MM.1S (cell line): Measurements from ENCODE around the gene SGCD.

Source experiments
- DNase-seq: peaks from one replicate; pipeline ENCODE4 v3.0.0-alpha.2; 2015
- H2AFZ ChIP-seq: fragments of 300-600 bp; sonication (generic); 2 replicates; pipeline ENCODE4 v1.6.0; 2016; ENCODE audit warnings: antibody characterized with exemption, low read length
- H3F3A ChIP-seq: fragments of 300-600 bp; sonication (generic); 2 replicates; pipeline ENCODE4 v1.6.1; 2016; ENCODE audit warnings: mild to moderate bottlenecking, antibody characterized with exemption, low read length, moderate library complexity, mixed read lengths; ENCODE audit not compliant: insufficient read depth
- H3K27ac ChIP-seq: fragments of 300-600 bp; sonication (generic); 2 replicates; pipeline ENCODE4 v1.5.1; 2016; ENCODE audit warnings: mild to moderate bottlenecking, low read length
- H3K27me3 ChIP-seq: fragments of 300-600 bp; sonication (generic); replicated peaks from 2 replicates; pipeline ENCODE4 v1.6.0; 2016; ENCODE audit warnings: low read length; ENCODE audit not compliant: insufficient read depth
- H3K36me3 ChIP-seq: fragments of 300-600 bp; sonication (generic); replicated peaks from 2 replicates; pipeline ENCODE4 v1.6.1; 2016; ENCODE audit warnings: mild to moderate bottlenecking, low read length, mixed read lengths; ENCODE audit not compliant: insufficient read depth
- H3K4me1 ChIP-seq: fragments of 300-600 bp; sonication (generic); 2 replicates; pipeline ENCODE4 v1.6.1; 2016; ENCODE audit warnings: low read length, mixed read lengths
- H3K4me2 ChIP-seq: fragments of 300-600 bp; sonication (generic); 2 replicates; pipeline ENCODE4 v1.6.0; 2016; ENCODE audit warnings: low read depth, low read length
- H3K4me3 ChIP-seq: fragments of 300-600 bp; sonication (generic); 2 replicates; pipeline ENCODE4 v1.5.1; 2016; ENCODE audit warnings: low read length, mixed read lengths
- H3K79me2 ChIP-seq: fragments of 300-600 bp; sonication (generic); 2 replicates; pipeline ENCODE4 v1.6.1; 2016; ENCODE audit warnings: mixed run types, low read length, mixed read lengths
- H3K9ac ChIP-seq: fragments of 300-600 bp; sonication (generic); 2 replicates; pipeline ENCODE4 v1.6.1; 2016; ENCODE audit warnings: low read length, mixed read lengths
- H3K9me2 ChIP-seq: fragments of 300-600 bp; sonication (generic); replicated peaks from 2 replicates; pipeline ENCODE4 v1.6.1; 2016; ENCODE audit warnings: mild to moderate bottlenecking, low read length, mixed read lengths; ENCODE audit not compliant: insufficient read depth
- H3K9me3 ChIP-seq: fragments of 300-600 bp; sonication (generic); replicated peaks from 2 replicates; pipeline ENCODE4 v1.6.1; 2016; ENCODE audit warnings: mild to moderate bottlenecking, low read length, mixed read lengths; ENCODE audit not compliant: insufficient read depth
- H4K20me1 ChIP-seq: fragments of 300-600 bp; sonication (generic); 2 replicates; pipeline ENCODE4 v1.6.1; 2016; ENCODE audit warnings: mild to moderate bottlenecking, low read length, moderate library complexity, mixed read lengths; ENCODE audit not compliant: insufficient read depth
- CTCF ChIP-seq: fragments of 300-600 bp; sonication (generic); IDR thresholded peaks from 2 replicates; pipeline ENCODE4 v1.5.1; 2016; ENCODE audit warnings: antibody characterized with exemption, low read length, mixed read lengths
- EZH2 ChIP-seq: fragments of 300-600 bp; sonication (generic); optimal IDR thresholded peaks from 2 replicates; pipeline ENCODE3; 2017; ENCODE audit warnings: low read depth, mild to moderate bottlenecking, antibody characterized with exemption, low read length, mixed read lengths
- EZH2phosphoT487 ChIP-seq: fragments of 300-600 bp; sonication (generic); IDR thresholded peaks from 2 replicates; pipeline ENCODE4 v1.6.1; 2018; ENCODE audit warnings: antibody characterized with exemption, low read length

The SGCD gene

GRCh38 chr5:156432830-156433105 lies 105.8 kb downstream of the SGCD start:
- Histone ChIP-seq H3K4me2 (no peak overlapping the region), H3F3A (no peaks in the 10 kb centered on the region), H3K79me2 (no peaks in the 10 kb centered on the region), H3K9ac (no peak overlapping the region), H3K27ac (no peak overlapping the region), H3K9me3 (no peaks in the 10 kb centered on the region), H3K4me1 (no peaks in the 10 kb centered on the region), H4K20me1 (no peaks in the 10 kb centered on the region), H3K36me3 (no peaks in the 10 kb centered on the region), H2AFZ (no peak overlapping the region), H3K27me3 (no peaks in the 10 kb centered on the region), H3K9me2 (no peaks in the 10 kb centered on the region), H3K4me3 (no peak overlapping the region)
- no peak for DNase-seq
- no peak for TF ChIP-seq EZH2
- TF ChIP-seq EZH2phosphoT487: no peak
- no peak for TF ChIP-seq CTCF

GRCh38 chr5:156434471-156434870 lies 107.5 kb downstream of the SGCD start:
- no peak overlapping the region for H3K4me3 ChIP-seq
- H3K27ac ChIP-seq: no peak overlapping the region
- H4K20me1 ChIP-seq: no peaks in the 10 kb centered on the region
- no peaks in the 10 kb centered on the region for H3K4me1 ChIP-seq
- H3K36me3 ChIP-seq: no peaks in the 10 kb centered on the region
- H3K79me2 ChIP-seq: no peaks in the 10 kb centered on the region
- no peak overlapping the region for H3K9ac ChIP-seq
- H2AFZ ChIP-seq: no peak overlapping the region
- H3K9me3 ChIP-seq: no peaks in the 10 kb centered on the region
- no peaks in the 10 kb centered on the region for H3F3A ChIP-seq
- H3K27me3 ChIP-seq: no peaks in the 10 kb centered on the region
- TF ChIP-seq EZH2phosphoT487 (no peak), CTCF (no peak)
- no peaks in the 10 kb centered on the region for H3K9me2 ChIP-seq
- DNase-seq: no peak
- no peak overlapping the region for H3K4me2 ChIP-seq

GRCh38 chr5:156435101-156435500 lies 108.1 kb downstream of the SGCD start:
- Histone ChIP-seq H2AFZ (no peak overlapping the region), H3K79me2 (no peaks in the 10 kb centered on the region), H3F3A (no peaks in the 10 kb centered on the region), H4K20me1 (no peaks in the 10 kb centered on the region), H3K27me3 (no peaks in the 10 kb centered on the region), H3K4me1 (no peaks in the 10 kb centered on the region), H3K9me2 (no peaks in the 10 kb centered on the region), H3K9ac (no peak overlapping the region), H3K36me3 (no peaks in the 10 kb centered on the region), H3K9me3 (no peaks in the 10 kb centered on the region), H3K4me2 (no peak overlapping the region), H3K4me3 (no peak overlapping the region), H3K27ac (no peak overlapping the region)
- TF ChIP-seq EZH2 (no peak), CTCF (no peak)
- no peak for DNase-seq

GRCh38 chr5:156438076-156438475 lies 111.1 kb downstream of the SGCD start:
- H3K27ac ChIP-seq: no peak overlapping the region
- no peaks in the 10 kb centered on the region for H3F3A ChIP-seq
- no peaks in the 10 kb centered on the region for H3K9me2 ChIP-seq
- H3K9me3 ChIP-seq: no peaks in the 10 kb centered on the region
- DNase-seq: no peak
- no peaks in the 10 kb centered on the region for H4K20me1 ChIP-seq
- H3K4me2 ChIP-seq: no peak overlapping the region
- H3K36me3 ChIP-seq: no peaks in the 10 kb centered on the region
- no peaks in the 10 kb centered on the region for H3K79me2 ChIP-seq
- H3K27me3 ChIP-seq: no peaks in the 10 kb centered on the region
- H3K4me1 ChIP-seq: no peaks in the 10 kb centered on the region
- no peak overlapping the region for H3K4me3 ChIP-seq
- no peak overlapping the region for H3K9ac ChIP-seq
- no peak overlapping the region for H2AFZ ChIP-seq
- TF ChIP-seq EZH2 (no peak), EZH2phosphoT487 (no peak), CTCF (no peak)
